H1 (cell line): ENCODE measurements around the gene FOXF2. TPM values are rescaled to one million over a fixed set of nuclear protein-coding genes. Genes with fewer than 3 reads are reported as not detected.

Source experiments
- CTCF ChIA-PET: fragments of 300-600 bp; sonication (Branson Sonifier 250); formaldehyde crosslinking; loops from one replicate; lab custom pipeline; 2021; ENCODE audit not compliant: partially characterized antibody; lab: Charles Lee
- POLR2A ChIA-PET: fragments of 300-600 bp; sonication (Branson Sonifier 250); formaldehyde crosslinking; loops from one replicate; lab custom pipeline; 2021; ENCODE audit warnings: inconsistent platforms; ENCODE audit not compliant: partially characterized antibody; lab: Charles Lee
- DNase-seq, 2 experiments: peaks; one replicate each; pipeline versions ENCODE4 v3.0.0 to v3.0.0-alpha.2; 2010 to 2022; ENCODE audit warnings: low spot score in 2 of 2, low read depth in 1 of 2, mixed read lengths in 1 of 2
- FAIRE-seq: peaks from 2 replicates; lab custom pipeline; 2011; peaks lifted over from hg19 to GRCh38; lab: Jason Lieb, UNC
- H2AFZ ChIP-seq: 2 replicates; pipeline ENCODE4 v1.8.1; 2012; ENCODE audit warnings: low read length, inconsistent platforms
- H2AK5ac ChIP-seq: 2 replicates; pipeline ENCODE4 v1.6.1; 2013; ENCODE audit warnings: low read depth, low read length
- H2BK120ac ChIP-seq: replicated peaks from 2 replicates; pipeline ENCODE3; 2013; ENCODE audit warnings: low read depth, low read length, inconsistent platforms
- H2BK12ac ChIP-seq: 2 replicates; pipeline ENCODE4 v1.6.1; 2013; ENCODE audit warnings: low read depth, low read length
- H2BK15ac ChIP-seq: 2 replicates; pipeline ENCODE4 v1.6.1; 2013; ENCODE audit warnings: low read length
- H2BK20ac ChIP-seq: 2 replicates; pipeline ENCODE4 v1.6.1; 2013; ENCODE audit warnings: low read length
- H2BK5ac ChIP-seq: 2 replicates; pipeline ENCODE4 v1.6.1; 2013; ENCODE audit warnings: low read depth, low read length
- H3K14ac ChIP-seq: 2 replicates; pipeline ENCODE4 v1.6.1; 2013; ENCODE audit warnings: inconsistent platforms; ENCODE audit not compliant: insufficient read length
- H3K18ac ChIP-seq: 2 replicates; pipeline ENCODE4 v1.6.1; 2013; ENCODE audit warnings: low read length; ENCODE audit errors: extremely low read depth
- H3K23ac ChIP-seq: 2 replicates; pipeline ENCODE4 v1.6.1; 2013; ENCODE audit warnings: inconsistent platforms; ENCODE audit not compliant: insufficient read length
- H3K23me2 ChIP-seq: 2 replicates; pipeline ENCODE4 v1.6.1; 2013; ENCODE audit warnings: low read depth, low read length
- H3K27ac ChIP-seq: 2 replicates; pipeline ENCODE4 v1.6.1; 2011; ENCODE audit warnings: low read depth, low read length, inconsistent platforms
- H3K27me3 ChIP-seq, 4 experiments: replicated peaks in 1 of 4; 1 replicate in 1 of 4; 2 replicates in 3 of 4; pipeline versions ENCODE4 v1.6.1 to v1.8.1; 2011 to 2013; ENCODE audit warnings: low read length in 3 of 4, mild to moderate bottlenecking in 3 of 4, inconsistent platforms in 2 of 4, mixed read lengths in 2 of 4, moderate library complexity in 1 of 4; ENCODE audit not compliant: control insufficient read depth in 3 of 4, insufficient read depth in 3 of 4; ENCODE audit errors: extremely low read depth in 1 of 4
- H3K36me3 ChIP-seq, 4 experiments: 2 replicates each; pipeline versions ENCODE4 v1.6.1 to v1.8.1; 2011 to 2013; ENCODE audit warnings: mild to moderate bottlenecking in 4 of 4, low read length in 3 of 4, moderate library complexity in 2 of 4, control low read depth in 1 of 4, inconsistent platforms in 1 of 4; ENCODE audit not compliant: insufficient read depth in 4 of 4, control insufficient read depth in 2 of 4
- H3K4ac ChIP-seq: replicated peaks from 2 replicates; pipeline ENCODE3; 2013; ENCODE audit warnings: low read length, low read depth, mixed read lengths, inconsistent platforms; ENCODE audit not compliant: insufficient read length
- H3K4me1 ChIP-seq, 4 experiments: replicated peaks in 1 of 4; 1 replicate in 1 of 4; 2 replicates in 3 of 4; pipeline versions ENCODE4 v1.6.1 to v1.8.1; 2011 to 2013; ENCODE audit warnings: low read length in 3 of 4, inconsistent platforms in 2 of 4, mixed read lengths in 1 of 4; ENCODE audit not compliant: insufficient read depth in 4 of 4, control insufficient read depth in 3 of 4
- H3K4me2 ChIP-seq, 2 experiments: 2 replicates each; pipeline versions ENCODE4 v1.6.1 to v1.8.1; 2011 to 2013; ENCODE audit warnings: low read depth in 2 of 2, low read length in 2 of 2, control low read depth in 1 of 2, inconsistent platforms in 1 of 2, mild to moderate bottlenecking in 1 of 2; ENCODE audit not compliant: insufficient read depth in 1 of 2
- H3K4me3 ChIP-seq, 4 experiments: fragments of 200-600, 300-600 bp in 1 of 4; sonication (generic), shearing (Covaris generic), sonication (Bioruptor Twin) in 1 of 4; 2 replicates each; pipeline versions ENCODE4 v1.5.1 to v1.8.1; 2011 to 2016; ENCODE audit warnings: low read length in 4 of 4, low read depth in 3 of 4, control low read depth in 2 of 4, inconsistent platforms in 2 of 4, mild to moderate bottlenecking in 2 of 4, mixed read lengths in 1 of 4, moderate library complexity in 1 of 4; ENCODE audit not compliant: insufficient read depth in 2 of 4; ENCODE audit errors: extremely low read depth in 1 of 4
- H3K56ac ChIP-seq: replicated peaks from 2 replicates; pipeline ENCODE3; 2013; ENCODE audit warnings: low read depth, mild to moderate bottlenecking, mixed read lengths, low read length, inconsistent platforms; ENCODE audit not compliant: insufficient read length
- H3K79me1 ChIP-seq: 2 replicates; pipeline ENCODE4 v1.6.1; 2013; ENCODE audit warnings: low read depth, low read length, control low read depth
- H3K79me2 ChIP-seq, 2 experiments: 2 replicates each; pipeline versions ENCODE4 v1.6.1 to v1.8.1; 2012 to 2013; ENCODE audit warnings: low read length in 2 of 2, mild to moderate bottlenecking in 2 of 2, inconsistent platforms in 1 of 2; ENCODE audit not compliant: insufficient read depth in 2 of 2, control insufficient read depth in 1 of 2
- H3K9ac ChIP-seq, 4 experiments: replicated peaks in 1 of 4; 1 replicate in 1 of 4; 2 replicates in 3 of 4; pipeline versions ENCODE4 v1.6.1 to v1.8.1; 2011 to 2013; ENCODE audit warnings: low read depth in 3 of 4, low read length in 3 of 4, control low read depth in 2 of 4, mild to moderate bottlenecking in 2 of 4, moderate library complexity in 2 of 4, inconsistent platforms in 1 of 4; ENCODE audit errors: extremely low read depth in 1 of 4
- H3K9me3 ChIP-seq, 2 experiments: 2 replicates each; pipeline versions ENCODE4 v1.6.1 to v1.8.1; 2012 to 2013; ENCODE audit warnings: mild to moderate bottlenecking in 2 of 2, moderate library complexity in 2 of 2, control low read depth in 1 of 2, inconsistent platforms in 1 of 2, low read depth in 1 of 2, low read length in 1 of 2, mixed read lengths in 1 of 2; ENCODE audit not compliant: insufficient read depth in 2 of 2
- H4K20me1 ChIP-seq, 2 experiments: replicated peaks in 1 of 2; 2 replicates each; pipeline versions ENCODE3 to v1.8.1; 2011 to 2013; ENCODE audit warnings: inconsistent platforms in 2 of 2, low read length in 2 of 2, mild to moderate bottlenecking in 1 of 2; ENCODE audit not compliant: insufficient read depth in 2 of 2, control insufficient read depth in 1 of 2
- H4K5ac ChIP-seq: 2 replicates; pipeline ENCODE4 v1.6.1; 2013; ENCODE audit warnings: low read length, low read depth, mixed read lengths, inconsistent platforms; ENCODE audit not compliant: insufficient read length
- H4K8ac ChIP-seq: 2 replicates; pipeline ENCODE4 v1.8.0; 2013; ENCODE audit warnings: mild to moderate bottlenecking, moderate library complexity, low read length, inconsistent platforms; ENCODE audit not compliant: insufficient read depth; ENCODE audit errors: extremely low read depth
- H4K91ac ChIP-seq: replicated peaks from 2 replicates; pipeline ENCODE3; 2013; ENCODE audit warnings: low read length, mixed read lengths, inconsistent platforms; ENCODE audit not compliant: insufficient read length
- CBX8 ChIP-seq: fragments of 300-800, 300-1000 bp; sonication (generic); IDR thresholded peaks from 2 replicates; pipeline ENCODE4 v1.7.1; 2016; ENCODE audit warnings: low read depth, low read length, borderline replicate concordance
- CHD2 ChIP-seq: IDR thresholded peaks from 2 replicates; pipeline ENCODE4 v1.6.1; 2012; ENCODE audit warnings: low read length, improper control_type of control experiment
- EZH2 ChIP-seq: fragments of 200-600 bp; sonication (generic); IDR thresholded peaks from 2 replicates; pipeline ENCODE4 v1.7.1; 2012; ENCODE audit warnings: low read depth, mild to moderate bottlenecking, moderate library complexity, low read length, inconsistent platforms; ENCODE audit not compliant: severe bottlenecking
- NRF1 ChIP-seq: IDR thresholded peaks from 2 replicates; pipeline ENCODE4 v1.6.1; 2011; ENCODE audit warnings: mild to moderate bottlenecking, low read depth, low read length, improper control_type of control experiment
- RNF2 ChIP-seq: fragments of 200-900, 300-1000 bp; sonication (generic); IDR thresholded peaks from 2 replicates; pipeline ENCODE4 v1.7.1; 2016; ENCODE audit warnings: borderline replicate concordance, low read depth, mild to moderate bottlenecking, antibody characterized with exemption, low read length; ENCODE audit not compliant: poor library complexity, severe bottlenecking; ENCODE audit errors: missing control alignments
- SUZ12 ChIP-seq: fragments of 200-600 bp; sonication (generic); IDR thresholded peaks from 2 replicates; pipeline ENCODE4 v1.6.1; 2012; ENCODE audit warnings: mild to moderate bottlenecking, inconsistent platforms, low read length, moderate library complexity, mixed read lengths
- TEAD4 ChIP-seq: IDR thresholded peaks from 2 replicates; pipeline ENCODE4 v1.6.1; 2012; ENCODE audit warnings: low read depth, low read length, inconsistent platforms, mixed read lengths
- WGBS, 2 experiments: shearing (Covaris generic) in 1 of 2; methylation state at CpG; one replicate each; pipeline versions ENCODE4 v1.1.6 to v1.1.7; 2013 to 2015; ENCODE audit warnings: low lambda C conversion rate in 2 of 2, mixed read lengths in 2 of 2, inconsistent platforms in 1 of 2, low coverage in 1 of 2, missing lambda C conversion rate in 1 of 2; ENCODE audit not compliant: insufficient replicate concordance in 2 of 2, insufficient coverage in 1 of 2, insufficient read length in 1 of 2; ENCODE audit errors: extremely low coverage in 1 of 2, missing lambda C conversion rate in 1 of 2; 5-methylcytosine and 5-hydroxymethylcytosine counted together
- polyA plus RNA-seq, 7 experiments: library from polyadenylated mRNA; depleted of rRNA in 3 of 7; stranded (reverse) in 5 of 7; unstranded in 2 of 7; fragments of >200 nt in 5 of 7; fragments of 200-250 nt in 2 of 7; gene quantifications; 1 replicate in 5 of 7; 2 replicates in 1 of 7; 4 replicates in 1 of 7; pipeline versions ENCODE4 v1.2.1 to v1.2.3, GENCODE V29; 2011 to 2013; ENCODE audit warnings: missing spikeins in 2 of 7, mixed read lengths in 2 of 7
- total RNA-seq: library from RNA; stranded (reverse); fragmentation: NEBNext Ultra II Directional; extraction: Animal tissue kit (Norgen Biotek cat#: 25700); gene quantifications from 2 replicates; pipeline ENCODE4 v1.2.1, GENCODE V29; 2021
- TF ChIP-seq, protein P1 (sequence below): IDR thresholded peaks from 2 replicates; pipeline ENCODE4 v1.6.1; 2011; ENCODE audit warnings: low read length, improper control_type of control experiment

FOXF2 gene
- total and polyA plus RNA-seq, 2 of the 8 experiments (the other 6 are each of a cell fraction or from before 2014, with no cell fraction given): 0.05 TPM; not detected in 1

DNA sequence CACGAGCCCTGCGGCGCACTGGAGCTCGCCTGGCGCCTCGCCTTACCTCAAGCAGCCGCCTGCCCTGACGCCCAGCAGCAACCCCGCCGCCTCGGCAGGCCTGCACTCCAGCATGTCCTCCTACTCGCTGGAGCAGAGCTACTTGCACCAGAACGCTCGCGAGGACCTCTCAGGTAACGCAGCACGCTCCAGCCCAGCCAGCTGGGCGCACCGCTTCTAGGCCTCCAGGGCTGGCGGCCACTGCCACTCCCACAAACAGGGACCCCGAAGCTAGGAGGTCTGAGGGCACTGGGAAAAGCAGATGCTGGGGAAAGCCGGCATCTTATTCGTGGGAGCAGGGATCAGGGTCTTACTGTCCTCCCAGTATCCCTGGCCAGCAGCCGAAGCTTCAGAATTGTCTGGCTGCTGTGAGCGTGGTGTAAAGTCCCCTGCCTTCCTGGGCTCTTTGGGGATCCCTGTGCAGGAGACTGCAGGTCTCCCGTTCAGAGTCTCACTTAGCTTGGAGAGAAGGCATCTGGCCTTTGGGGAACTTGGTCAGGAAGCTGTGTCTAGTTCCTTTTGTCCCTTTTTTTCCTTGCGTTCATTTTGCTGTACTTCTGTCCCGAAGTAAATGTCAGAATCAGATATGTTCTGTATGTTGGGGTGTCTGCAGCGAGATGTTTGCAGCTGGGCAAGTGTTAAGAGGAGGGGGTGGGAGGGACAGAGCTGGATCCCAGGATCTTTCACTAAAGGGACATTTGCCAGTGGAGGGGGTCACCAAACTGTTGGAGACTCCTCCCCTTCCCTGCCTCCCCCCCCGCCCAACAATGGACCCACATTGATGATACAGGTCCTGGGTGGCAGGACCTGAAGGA is 1.8 kb downstream of the FOXF2 start:
- H4K20me1 ChIP-seq: peaks cover 15 to 33% of the 10 kb centered on the region in 2 experiments
- H3K4me2 ChIP-seq: peak overlapping the region; percentile 41 to 76; a peak in 3 of 4 replicates
- 0 out of 2 replicates have a peak overlapping the region, but pooled peaks have one; percentile 29 for H4K8ac ChIP-seq
- DNase-seq (peak in 1 of 2 experiments; percentile 69), FAIRE-seq (no peak)
- POLR2A ChIA-PET: interaction anchor here (2.0 to 3.3 kb wide), 2 partner anchors 9 to 13 kb away, joined by 7 to 11 read pairs; no protein-coding TSS in a partner anchor
- no peak overlapping the region for H2AFZ ChIP-seq
- peak overlapping the region; percentile 32; the same call in 1 of the 2 replicates for H2BK20ac ChIP-seq
- CTCF ChIA-PET: interaction anchor here (0.7 to 1.9 kb wide), 9 partner anchors 8 to 217 kb away, joined by 3 to 12 read pairs (median 4); no protein-coding TSS in a partner anchor
- 0 out of 2 replicates have a peak overlapping the region, but pooled peaks have one; percentile 81 for H2BK15ac ChIP-seq
- H3K79me1 ChIP-seq: no peaks in the 10 kb centered on the region
- no peak overlapping the region for H3K9ac ChIP-seq
- peaks cover 0 to 13% (median 0%) of the 10 kb centered on the region in 4 experiments; a peak in 1 of 8 replicates for H3K36me3 ChIP-seq
- H3K4me3 ChIP-seq: peak overlapping the region in 1 of 4 experiments; percentile 52; a peak in 3 of 8 replicates
- WGBS, 2 experiments: 8% methylated on average over 28 of the region's 30 CpGs; no CpG with 5 or more reads in 1 of the 2 experiments
- H2BK12ac ChIP-seq: peak overlapping the region; percentile 68; the same call in 1 of the 2 replicates
- H3K79me2 ChIP-seq: no peaks in the 10 kb centered on the region
- H2BK120ac ChIP-seq: no peak overlapping the region
- H3K9me3 ChIP-seq: no peaks in the 10 kb centered on the region
- H3K23ac ChIP-seq: no peak overlapping the region
- H3K27ac ChIP-seq: no peak overlapping the region
- H2AK5ac ChIP-seq: no peak overlapping the region
- no peak overlapping the region for H3K56ac ChIP-seq
- peaks cover 91 to 100% (median 99%) of the 10 kb centered on the region in 4 experiments for H3K27me3 ChIP-seq
- H4K91ac ChIP-seq: no peak overlapping the region
- H3K4ac ChIP-seq: no peak overlapping the region
- H3K4me1 ChIP-seq: peaks cover 0 to 33% (median 11%) of the 10 kb centered on the region in 4 experiments; a peak in 6 of 7 replicates
- no peak overlapping the region for H4K5ac ChIP-seq
- peaks cover 2% of the 10 kb centered on the region; the same call in 1 of the 2 replicates for H3K23me2 ChIP-seq
- no peak overlapping the region; the same call in 1 of the 2 replicates for H2BK5ac ChIP-seq
- H3K14ac ChIP-seq: no peak overlapping the region
- peak overlapping the region; percentile 71 for H3K18ac ChIP-seq
- TF ChIP-seq SUZ12 (peak; percentile 98), TEAD4 (no peak), EZH2 (peak; percentile 100), CBX8 (peak; percentile 80; the same call in 1 of the 2 replicates), RNF2 (peak; percentile 90), NRF1 (no peak), CHD2 (peak; percentile 46)
- TF ChIP-seq, protein P1, sequence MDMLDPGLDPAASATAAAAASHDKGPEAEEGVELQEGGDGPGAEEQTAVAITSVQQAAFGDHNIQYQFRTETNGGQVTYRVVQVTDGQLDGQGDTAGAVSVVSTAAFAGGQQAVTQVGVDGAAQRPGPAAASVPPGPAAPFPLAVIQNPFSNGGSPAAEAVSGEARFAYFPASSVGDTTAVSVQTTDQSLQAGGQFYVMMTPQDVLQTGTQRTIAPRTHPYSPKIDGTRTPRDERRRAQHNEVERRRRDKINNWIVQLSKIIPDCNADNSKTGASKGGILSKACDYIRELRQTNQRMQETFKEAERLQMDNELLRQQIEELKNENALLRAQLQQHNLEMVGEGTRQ: no peak
